ENCODE measurements around the gene FAAP20.

GRCh38 chr1:2234762-2235113 is 40.2 kb upstream of the FAAP20 start:
- TF ChIP-seq CTCF (conservative IDR thresholded peaks at IDR 0.05) (no peak), EZH2 (IDR thresholded peaks at IDR 0.05; ENCODE audit: low read depth) (no peak)

Data from PC-9 (cell line).